Nephron progenitor cell (in vitro differentiated cells): Measurements from ENCODE around the gene PCDH9.

Experiments used
- DNase-seq: peaks from one replicate; pipeline ENCODE4 v3.0.0; 2021
- H3K27ac Mint-ChIP-seq: 2 replicates; pipeline ENCODE4 v1.8.0; 2021; ENCODE audit warnings: mild to moderate bottlenecking, moderate library complexity, mixed read lengths
- H3K27me3 Mint-ChIP-seq: 2 replicates; pipeline ENCODE4 v1.8.0; 2021; ENCODE audit warnings: mild to moderate bottlenecking, low read depth, mixed read lengths; ENCODE audit not compliant: poor library complexity
- H3K36me3 Mint-ChIP-seq: 2 replicates; pipeline ENCODE4 v1.8.0; 2021; ENCODE audit warnings: low read depth, mixed read lengths
- H3K4me1 Mint-ChIP-seq: 2 replicates; pipeline ENCODE4 v1.8.0; 2021; ENCODE audit warnings: mixed read lengths
- H3K4me3 Mint-ChIP-seq: 2 replicates; pipeline ENCODE4 v1.8.0; 2021; ENCODE audit warnings: mild to moderate bottlenecking, moderate library complexity, mixed read lengths
- H3K9me3 Mint-ChIP-seq: 2 replicates; pipeline ENCODE4 v1.8.0; 2021; ENCODE audit warnings: mild to moderate bottlenecking, moderate library complexity, mixed read lengths
- CTCF ChIP-seq: fragments of 200-600 bp; sonication (generic); IDR thresholded peaks from 2 replicates; pipeline ENCODE4 v1.5.0; 2021; ENCODE audit warnings: antibody characterized with exemption

The PCDH9 gene

GRCh38 chr13:67223024-67223423 lies 7.1 kb downstream of the PCDH9 start:
- Mint-ChIP-seq H3K4me1 (peaks cover 16% of the 10 kb centered on the region), H3K4me3 (peak overlapping the region; percentile 23), H3K9me3 (no peaks in the 10 kb centered on the region), H3K27me3 (no peaks in the 10 kb centered on the region), H3K36me3 (no peaks in the 10 kb centered on the region), H3K27ac (no peak overlapping the region)
- no peak for DNase-seq
- TF ChIP-seq CTCF: no peak

DNA sequence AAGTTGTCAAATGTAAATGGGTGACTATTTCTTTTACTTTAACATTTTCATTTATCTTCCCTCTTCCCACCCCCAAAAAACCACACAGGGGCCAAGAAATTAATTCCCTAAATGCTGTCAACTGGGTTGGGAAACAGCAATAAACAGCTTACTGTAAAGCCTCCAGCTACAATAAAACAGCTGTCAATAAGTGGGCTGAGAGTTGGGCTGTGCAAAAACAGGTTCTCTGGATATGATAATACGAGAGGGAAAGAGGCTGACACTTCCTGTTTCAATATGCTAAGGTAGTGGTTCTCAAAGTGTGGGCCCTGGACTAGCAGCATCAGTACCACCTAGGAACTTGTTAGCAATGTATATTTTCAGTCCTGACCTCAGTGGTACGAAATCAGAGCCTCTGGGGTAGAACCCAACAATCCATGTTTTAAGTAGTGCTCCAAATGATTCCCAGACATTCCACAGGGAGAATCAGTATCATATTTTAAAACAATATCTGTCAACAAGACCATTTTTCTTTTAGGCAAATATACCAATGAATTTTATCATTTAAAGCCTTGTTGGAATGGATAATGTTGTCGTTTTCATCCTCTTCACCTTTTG lies 8.4 kb downstream of the PCDH9 start:
- DNase-seq: no peak
- no peaks in the 10 kb centered on the region for H3K27me3 Mint-ChIP-seq
- no peak overlapping the region for H3K4me3 Mint-ChIP-seq
- TF ChIP-seq CTCF: no peak
- no peaks in the 10 kb centered on the region for H3K9me3 Mint-ChIP-seq
- no peaks in the 10 kb centered on the region for H3K36me3 Mint-ChIP-seq
- no peak overlapping the region for H3K27ac Mint-ChIP-seq
- H3K4me1 Mint-ChIP-seq: peaks cover 16% of the 10 kb centered on the region

- TF ChIP-seq CTCF: no peak
- Mint-ChIP-seq H3K27me3 (no peaks in the 10 kb centered on the region), H3K27ac (no peak overlapping the region), H3K4me3 (no peak overlapping the region), H3K9me3 (no peaks in the 10 kb centered on the region), H3K4me1 (peaks cover 12% of the 10 kb centered on the region), H3K36me3 (no peaks in the 10 kb centered on the region)
- DNase-seq: no peak
Observed at GRCh38 chr13:67219113-67219512, 11.0 kb downstream of the PCDH9 start.

GRCh38 chr13:67217880-67218279 lies 12.3 kb downstream of the PCDH9 start:
- H3K4me3 Mint-ChIP-seq: no peak overlapping the region
- peaks cover 3% of the 10 kb centered on the region for H3K4me1 Mint-ChIP-seq
- H3K36me3 Mint-ChIP-seq: no peaks in the 10 kb centered on the region
- H3K27me3 Mint-ChIP-seq: no peaks in the 10 kb centered on the region
- H3K27ac Mint-ChIP-seq: no peak overlapping the region
- no peak for DNase-seq
- no peaks in the 10 kb centered on the region for H3K9me3 Mint-ChIP-seq
- no peak for TF ChIP-seq CTCF

DNA sequence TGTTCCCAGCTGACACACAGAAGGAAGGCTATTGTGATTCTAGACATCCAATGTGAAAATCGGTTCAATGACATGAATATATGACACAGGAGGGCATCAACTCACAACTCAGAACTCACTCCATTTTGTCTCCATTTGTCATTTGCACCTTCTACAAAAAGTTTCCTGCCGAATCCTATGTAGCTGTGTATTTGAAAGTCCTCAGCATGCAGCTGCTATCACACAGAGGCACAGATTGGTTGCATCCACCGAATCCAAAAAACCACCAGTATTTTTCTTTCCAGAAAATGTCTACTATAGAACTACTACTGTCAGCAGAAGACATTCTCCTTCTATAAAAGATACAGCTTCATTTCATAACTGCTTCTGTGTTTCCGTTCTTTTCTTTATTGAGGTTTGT lies 13.3 kb downstream of the PCDH9 start:
- Mint-ChIP-seq H3K27ac (no peak overlapping the region), H3K4me1 (no peaks in the 10 kb centered on the region), H3K27me3 (no peaks in the 10 kb centered on the region), H3K36me3 (no peaks in the 10 kb centered on the region), H3K9me3 (no peaks in the 10 kb centered on the region), H3K4me3 (no peak overlapping the region)
- no peak for TF ChIP-seq CTCF
- DNase-seq: no peak

DNA sequence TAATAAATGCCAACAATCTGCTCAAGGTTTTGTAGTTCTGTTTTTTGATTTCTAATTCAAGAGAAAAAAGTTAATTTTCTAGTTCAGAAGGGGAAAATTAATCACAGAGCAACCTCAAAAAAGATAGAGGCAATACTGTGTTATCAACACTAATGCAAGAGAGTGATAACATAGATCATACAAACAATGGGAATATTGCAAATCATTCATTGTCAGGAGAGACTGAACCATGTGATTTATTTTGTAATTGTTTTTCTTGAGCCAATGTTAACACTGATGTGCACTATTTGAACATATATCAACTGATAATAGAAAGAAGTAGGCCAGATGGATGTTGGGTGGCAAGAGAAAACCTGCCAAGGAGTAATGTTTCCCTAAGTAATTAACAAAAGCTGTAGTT lies 19.9 kb downstream of the PCDH9 start:
- H3K27me3 Mint-ChIP-seq: no peaks in the 10 kb centered on the region
- H3K36me3 Mint-ChIP-seq: no peaks in the 10 kb centered on the region
- no peak for DNase-seq
- H3K4me3 Mint-ChIP-seq: no peak overlapping the region
- H3K4me1 Mint-ChIP-seq: peaks cover 4% of the 10 kb centered on the region
- H3K9me3 Mint-ChIP-seq: no peaks in the 10 kb centered on the region
- H3K27ac Mint-ChIP-seq: no peak overlapping the region
- no peak for TF ChIP-seq CTCF
